RPMI8226 (cell line): ENCODE data around the gene CEP295NL.
A peak's percentile ranks its signal among the peaks of the same experiment; 100 is the strongest.
"Not testable (repeated sequence)": the region's sequence is repeated elsewhere in the genome, so short reads cannot be mapped to it uniquely, and the experiment has no call there.

Experiments used
- DNase-seq: peaks from one replicate; pipeline ENCODE4 v3.0.0-alpha.2; 2015

The CEP295NL gene

GRCh38 chr17:78903101-78903779, at the start of gene CEP295NL:
Gene CEP295NL, minus strand, starts transcription at chr17:78903201. Its CDS starts 1,373 bp downstream, at chr17:78901828.
- no peak for DNase-seq

GRCh38 chr17:78952706-78953105, 49.7 kb upstream of the CEP295NL start:
- DNase-seq: no peak

GRCh38 chr17:78951967-78952551, 49.1 kb upstream of the CEP295NL start:
- no peak for DNase-seq

- DNase-seq: no peak
These were observed 47.9 kb upstream of the CEP295NL start for GRCh38 chr17:78950870-78951269.

GRCh38 chr17:78947235-78948149, 44.5 kb upstream of the CEP295NL start:
- no peak for DNase-seq

GRCh38 chr17:78946631-78947030, 43.6 kb upstream of the CEP295NL start:
- no peak for DNase-seq

- DNase-seq: no peak
These were observed 43.1 kb upstream of the CEP295NL start for GRCh38 chr17:78946131-78946530.

GRCh38 chr17:78945455-78945854, 42.5 kb upstream of the CEP295NL start:
- DNase-seq: not testable (repeated sequence)

- no peak for DNase-seq
These were observed 42.0 kb upstream of the CEP295NL start for GRCh38 chr17:78944956-78945355.

- no peak for DNase-seq
These were observed 41.0 kb upstream of the CEP295NL start for GRCh38 chr17:78944026-78944425.

- DNase-seq: no peak
These were observed 37.7 kb upstream of the CEP295NL start for GRCh38 chr17:78940708-78941107.

- no peak for DNase-seq
These were observed 37.3 kb upstream of the CEP295NL start for GRCh38 chr17:78940258-78940657.

GRCh38 chr17:78939615-78940014, 36.6 kb upstream of the CEP295NL start:
- DNase-seq: no peak

GRCh38 chr17:78937561-78937960, 34.6 kb upstream of the CEP295NL start:
- DNase-seq: no peak

- DNase-seq: no peak
These were observed 32.7 kb upstream of the CEP295NL start for GRCh38 chr17:78935419-78936323.

- no peak for DNase-seq
These were observed 31.8 kb upstream of the CEP295NL start for GRCh38 chr17:78934681-78935418.

- DNase-seq: peak; percentile 93
These were observed 31.1 kb upstream of the CEP295NL start for GRCh38 chr17:78933959-78934568.

- DNase-seq: peak; percentile 91
These were observed 30.3 kb upstream of the CEP295NL start for GRCh38 chr17:78933025-78933958.

GRCh38 chr17:78929908-78930775, 27.1 kb upstream of the CEP295NL start:
- DNase-seq: no peak
